GM21717 (cell line): Measurements from ENCODE around the gene DHX8.
A peak's percentile ranks its signal among the peaks of the same experiment; 100 is the strongest.

Experiments used
- ATAC-seq: cut with Tn5 transposase; IDR thresholded peaks from one replicate; pipeline ENCODE4 v1.9.1; 2021; ENCODE audit warnings: mild to moderate bottlenecking, moderate library complexity; ENCODE audit not compliant: unreplicated experiment

DHX8 gene

DNA sequence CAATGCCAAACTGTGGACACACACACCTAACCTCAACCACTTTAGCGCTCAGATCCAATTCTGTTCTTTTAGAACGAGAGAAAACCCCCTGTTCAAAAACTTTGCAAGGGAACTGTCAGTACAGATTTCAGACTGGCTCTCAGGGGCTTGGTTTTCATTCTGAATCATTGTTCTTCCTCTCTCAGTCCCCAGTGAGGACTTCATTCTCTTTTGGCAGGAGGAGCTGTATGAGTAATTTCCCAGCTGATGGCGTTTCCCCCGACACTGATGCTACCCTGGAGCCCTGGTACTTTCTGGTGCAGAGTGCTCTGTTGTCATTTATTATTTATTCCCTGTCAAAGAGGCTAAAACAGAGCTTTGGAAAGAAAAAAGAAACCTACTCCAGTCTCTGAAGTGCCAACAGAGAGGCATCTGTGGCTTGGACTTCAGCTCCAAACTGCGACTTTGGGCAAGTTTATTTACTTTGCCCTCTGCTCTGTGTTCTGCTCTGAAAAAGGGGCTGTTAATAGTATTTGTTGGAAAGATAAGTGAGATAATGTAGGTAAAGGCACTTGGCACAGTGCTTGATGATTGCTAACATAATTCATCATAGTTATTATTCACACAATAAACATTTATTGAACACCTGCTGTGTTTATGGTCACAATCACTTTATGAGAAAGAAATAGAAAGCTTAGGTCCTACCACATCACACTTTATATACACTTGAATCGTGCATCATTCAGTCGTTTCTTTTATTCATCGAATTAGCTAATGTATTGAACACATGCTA is 34.0 kb downstream of the DHX8 start:
- ATAC-seq, result peak; percentile 61

GRCh38 chr17:43521389-43521788 is 37.6 kb downstream of the DHX8 start:
- ATAC-seq, result no peak

DNA sequence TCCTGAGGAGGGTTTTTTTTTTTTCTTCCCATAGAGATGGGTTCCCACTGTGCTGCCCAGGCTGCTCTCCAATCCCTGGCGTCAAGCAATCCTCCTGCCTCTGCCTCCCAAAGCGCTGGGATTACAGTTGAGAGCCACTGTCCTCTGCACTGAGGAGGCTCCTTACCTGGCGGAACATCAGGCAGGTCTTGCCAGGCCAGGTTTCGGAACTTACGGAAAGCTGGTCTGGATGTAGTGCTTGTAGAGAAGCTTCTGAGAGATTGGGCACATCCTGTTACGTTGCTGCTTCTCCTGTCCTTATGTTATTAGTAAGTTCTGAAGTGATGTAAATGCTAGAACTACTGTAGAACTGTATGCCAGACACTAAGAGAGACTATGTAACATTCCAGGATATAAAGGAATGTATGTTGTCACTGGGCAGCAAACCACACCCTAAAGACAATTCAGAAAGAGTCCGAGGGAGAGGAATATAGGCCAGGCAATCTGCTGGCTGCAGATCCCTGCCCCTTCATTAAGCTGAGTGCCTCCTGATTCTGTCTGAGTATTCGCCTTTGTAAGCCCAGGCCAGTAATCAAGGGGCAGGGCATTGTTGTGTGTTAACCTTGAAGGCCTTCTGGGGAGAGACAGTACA is 41.3 kb downstream of the DHX8 start:
- ATAC-seq, result no peak

DNA sequence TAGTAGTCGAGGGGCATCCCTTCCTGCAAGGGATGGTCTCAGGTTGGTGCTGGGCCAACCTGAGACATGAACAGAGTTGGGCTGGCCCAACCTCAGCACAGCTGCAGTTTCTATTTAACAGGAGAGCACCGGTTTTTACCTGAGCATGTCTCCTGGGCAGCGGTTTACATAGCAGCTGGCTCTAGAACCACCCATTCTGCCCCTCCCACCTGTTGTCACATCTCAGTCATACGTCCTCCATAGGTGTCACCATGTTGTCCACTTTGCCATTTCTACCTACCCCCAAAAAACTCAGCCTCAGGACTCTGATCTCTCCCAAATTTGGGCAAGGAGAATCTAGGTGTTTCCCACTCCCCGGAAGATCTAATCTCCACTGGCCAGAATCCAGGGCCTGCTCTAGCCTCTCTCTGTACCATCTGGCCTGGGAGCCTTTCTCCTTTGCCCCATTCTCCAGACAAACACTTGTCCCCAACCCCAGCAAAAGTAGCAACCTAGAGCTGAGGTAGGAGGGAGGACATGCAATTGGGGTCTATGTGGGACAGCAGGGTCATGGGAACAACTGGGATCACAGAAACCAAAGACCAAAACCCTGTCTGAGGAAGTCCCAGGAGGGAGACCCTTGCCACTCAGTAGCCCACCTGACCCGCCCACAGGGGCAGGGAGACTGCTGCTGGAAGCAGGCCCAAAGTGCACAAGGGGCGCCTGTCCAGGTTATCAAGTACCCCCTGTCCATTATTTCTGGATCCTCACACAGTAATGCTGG is 43.3 kb downstream of the DHX8 start:
- no peak for ATAC-seq

DNA sequence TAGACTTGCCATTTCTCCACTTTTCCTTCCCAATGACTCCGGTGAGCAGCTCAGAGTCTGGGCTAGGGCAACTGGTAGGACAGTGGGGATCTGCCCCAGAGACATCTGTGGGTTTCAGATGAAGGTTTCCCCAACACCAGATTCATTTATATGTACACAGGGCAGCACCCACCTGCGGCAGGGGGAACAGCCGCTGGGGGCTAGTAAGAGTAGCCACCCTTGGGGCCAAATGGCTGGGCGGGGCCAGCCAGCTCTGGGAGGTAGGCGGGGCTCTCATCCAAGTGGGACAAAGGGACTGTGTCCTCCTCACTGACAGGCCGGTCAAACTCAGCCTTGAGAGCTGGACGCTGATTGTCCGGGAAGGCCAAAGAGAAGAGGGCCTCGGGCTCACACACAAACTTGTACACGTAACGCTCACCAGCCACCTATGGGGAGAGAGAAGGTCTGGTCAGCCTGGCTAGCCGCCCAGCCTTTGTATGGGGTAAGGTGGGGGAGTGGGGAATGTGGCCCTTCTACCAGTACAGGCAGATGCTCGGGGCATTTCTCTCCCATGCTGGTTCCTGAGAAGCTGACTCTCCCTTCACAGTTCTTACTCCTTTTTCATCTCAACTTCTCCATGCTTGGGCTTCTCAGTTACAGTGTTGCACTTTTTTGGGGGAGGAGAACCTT is 44.7 kb downstream of the DHX8 start:
- ATAC-seq, result no peak

GRCh38 chr17:43528988-43529814 is 45.4 kb downstream of the DHX8 start:
- ATAC-seq, result no peak

DNA sequence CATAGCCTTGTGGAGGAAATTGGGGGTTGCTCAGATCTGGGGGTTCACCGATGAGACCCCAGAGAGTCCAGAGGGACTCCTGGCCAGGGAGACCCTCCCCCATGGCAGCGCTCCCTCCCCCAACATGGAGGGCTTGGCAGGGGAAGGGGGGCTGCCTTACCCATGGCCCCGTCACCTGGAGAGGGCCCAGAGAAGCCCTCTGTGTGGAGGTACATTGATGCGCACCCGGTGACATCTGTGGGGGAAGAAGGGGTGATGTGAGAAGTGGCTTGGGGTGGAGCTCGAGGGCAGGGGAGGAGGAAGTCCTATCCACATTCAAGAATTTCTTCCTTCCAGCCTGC is 46.1 kb downstream of the DHX8 start:
- no peak for ATAC-seq

- ATAC-seq, result no peak
Observed at GRCh38 chr17:43530288-43531081, 46.7 kb downstream of the DHX8 start.

DNA sequence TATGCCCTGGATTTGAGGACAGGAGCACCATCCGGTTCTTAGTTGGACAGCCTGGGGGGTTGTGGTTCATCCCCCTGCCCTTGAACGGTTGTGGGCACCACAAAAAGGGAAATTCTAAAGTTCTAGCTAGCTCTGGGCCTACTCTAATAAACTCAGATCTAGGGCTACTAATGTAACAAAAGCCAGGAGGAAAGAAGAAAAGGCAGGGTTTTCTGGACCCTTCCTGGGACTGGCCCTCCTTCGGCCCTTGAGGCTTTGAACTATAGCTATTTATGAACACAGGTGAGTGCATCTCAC is 47.3 kb downstream of the DHX8 start:
- ATAC-seq, result no peak

GRCh38 chr17:43531955-43532354 is 48.2 kb downstream of the DHX8 start:
- no peak for ATAC-seq

DNA sequence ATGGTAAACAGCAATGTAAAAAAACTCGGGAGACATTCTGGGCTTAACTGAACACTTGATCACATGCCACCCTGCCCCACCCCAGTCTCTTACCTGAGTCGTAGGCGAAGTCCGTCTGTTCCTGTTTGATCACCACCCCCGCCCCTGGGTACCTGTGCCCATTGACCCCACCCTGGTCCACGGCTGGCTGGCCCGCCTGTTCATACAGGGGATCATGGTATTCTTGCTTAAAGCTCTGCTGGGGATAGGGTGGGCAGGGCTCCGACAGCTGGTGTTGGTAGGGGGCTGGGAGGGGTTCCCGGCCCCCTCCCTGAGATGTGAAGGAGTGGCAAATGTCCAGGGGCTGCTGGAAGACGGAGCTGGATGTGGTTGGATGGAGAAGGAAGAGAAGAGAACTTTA is 48.8 kb downstream of the DHX8 start:
- ATAC-seq, result no peak

DNA sequence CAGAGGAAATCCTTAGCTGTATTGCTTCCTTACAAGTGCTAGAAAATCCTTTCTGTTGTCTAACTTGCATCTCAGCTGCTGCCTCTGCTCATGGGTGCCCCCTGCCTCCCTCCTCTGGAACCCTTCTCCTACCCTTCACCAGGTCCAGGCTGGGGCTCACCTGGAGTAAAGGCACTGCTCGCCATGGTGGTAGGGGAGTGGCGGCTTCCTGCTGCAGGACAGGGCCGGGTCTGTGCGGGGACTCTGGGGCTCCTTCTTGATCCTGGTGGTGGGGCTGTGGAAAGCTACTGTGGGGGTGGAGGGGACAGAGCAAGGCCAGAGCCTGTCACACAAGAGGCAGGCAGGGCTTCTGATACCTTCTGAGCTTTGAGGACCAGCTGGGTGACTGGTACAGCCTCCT is 49.9 kb downstream of the DHX8 start:
- ATAC-seq, result no peak

DNA sequence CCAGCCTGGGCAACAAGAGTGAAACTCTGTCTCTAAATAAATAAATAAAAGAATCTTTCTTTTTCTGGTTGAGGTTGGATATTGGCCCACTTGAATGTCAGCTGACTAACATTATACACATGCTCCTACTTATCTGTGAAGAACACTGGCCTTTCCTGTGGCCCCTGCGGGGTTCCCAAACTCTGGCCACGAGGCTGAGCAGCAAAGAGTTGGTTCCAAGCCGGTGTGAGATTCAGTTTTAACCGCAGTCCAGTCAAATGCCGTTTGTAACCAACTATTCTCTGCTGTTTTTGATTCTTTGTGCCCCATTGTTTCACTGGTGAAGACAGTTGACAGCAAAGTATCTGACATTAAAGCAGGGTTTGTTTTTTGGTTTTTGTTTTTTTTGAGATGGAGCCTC is 51.1 kb downstream of the DHX8 start:
- no peak for ATAC-seq

DNA sequence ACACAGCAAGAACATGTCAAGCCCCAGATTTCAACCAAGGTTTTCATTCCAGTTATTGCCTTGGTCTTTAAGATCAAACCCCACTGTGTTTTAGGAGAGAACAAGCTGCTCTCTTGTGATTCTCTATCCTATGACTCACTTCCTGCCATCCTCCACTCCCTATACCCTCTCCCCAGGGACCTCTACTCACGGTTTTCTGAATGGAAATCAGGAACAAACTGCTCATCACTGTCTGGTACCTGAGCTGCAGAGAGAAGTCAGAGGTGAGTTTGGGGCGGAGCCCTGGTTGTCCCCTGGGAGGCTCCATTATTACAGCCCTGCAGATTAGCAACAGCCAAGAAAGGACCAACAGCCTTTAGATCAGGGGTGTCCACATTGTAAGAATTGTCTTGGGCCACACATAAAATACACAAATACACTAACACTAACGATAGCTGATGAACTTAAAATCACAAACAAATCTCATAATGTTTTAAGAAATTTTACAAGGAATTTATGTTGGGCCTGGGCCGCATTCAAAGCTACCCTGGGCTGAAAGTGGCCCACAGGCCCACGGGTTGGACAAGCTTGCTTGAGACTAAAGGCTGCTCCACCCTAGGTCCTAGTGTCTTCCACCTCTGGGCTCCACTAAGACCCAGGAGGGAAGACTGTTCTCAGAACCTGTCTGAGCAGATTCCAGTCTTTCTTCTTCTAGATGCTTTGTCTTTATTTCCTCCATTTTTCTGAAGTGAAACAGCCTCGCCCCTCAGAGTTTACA is 52.6 kb downstream of the DHX8 start:
- no peak for ATAC-seq

DNA sequence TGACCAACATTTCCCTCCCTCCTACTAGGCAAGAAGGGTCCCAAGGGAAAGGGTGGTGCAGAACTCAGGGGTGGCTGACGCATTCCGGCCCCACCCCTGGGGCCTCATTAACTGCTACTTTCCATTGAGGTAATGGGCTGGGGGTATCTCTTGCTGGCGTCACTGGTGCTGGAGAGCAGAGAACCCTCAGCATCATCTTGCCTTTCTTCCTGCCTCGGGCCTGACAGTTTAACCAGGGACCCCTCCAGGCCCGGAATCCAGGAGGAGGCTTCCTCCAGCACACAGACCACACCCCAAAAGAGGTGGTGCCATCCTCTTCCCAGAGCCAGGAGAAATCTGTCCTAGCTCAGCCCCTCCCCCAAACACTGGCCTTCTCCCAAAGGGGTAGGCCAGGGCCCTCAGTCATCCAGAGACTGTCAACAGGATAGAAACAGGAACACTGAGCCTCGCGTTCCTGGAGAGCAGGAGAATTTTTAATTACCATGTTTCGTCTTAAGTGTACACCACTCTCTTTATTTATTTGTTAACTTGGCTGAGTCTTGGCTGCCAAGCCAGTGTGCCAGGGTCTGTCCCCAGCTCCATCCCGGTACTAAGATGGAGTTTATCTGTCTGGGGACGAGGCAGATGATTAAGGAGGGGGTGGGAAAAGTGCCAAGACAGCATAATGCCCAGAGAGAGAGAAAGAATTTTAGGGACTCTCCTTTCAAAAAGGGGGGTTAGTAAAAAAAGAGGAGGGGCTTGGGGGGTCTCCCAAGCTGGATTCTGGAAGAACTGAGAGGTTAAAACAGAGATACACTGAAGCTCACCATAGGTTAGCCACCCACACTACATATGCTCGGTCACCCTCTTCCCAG is 57.3 kb downstream of the DHX8 start:
- ATAC-seq, result no peak

DNA sequence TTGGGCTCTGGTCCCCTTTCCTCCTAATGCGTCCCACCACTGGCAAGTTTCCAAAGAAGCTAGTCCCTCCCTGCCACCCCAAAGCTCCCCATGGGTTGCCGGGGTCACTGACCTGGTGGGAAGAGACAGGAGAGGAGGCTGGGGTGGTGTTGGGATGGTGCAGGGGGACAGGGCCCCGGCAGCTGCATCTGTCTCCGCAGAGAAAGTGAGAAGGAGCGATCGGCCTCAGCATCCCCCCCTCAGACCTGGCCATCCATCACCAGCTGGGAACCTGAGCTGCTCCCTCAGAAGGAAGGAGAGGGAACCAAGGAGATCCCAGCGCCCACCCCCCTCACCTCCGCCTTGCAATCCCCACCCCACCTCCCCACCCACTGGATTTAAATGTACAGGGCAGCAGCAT is 59.1 kb downstream of the DHX8 start:
- no peak for ATAC-seq

GRCh38 chr17:43543300-43543699 is 59.5 kb downstream of the DHX8 start:
- no peak for ATAC-seq

DNA sequence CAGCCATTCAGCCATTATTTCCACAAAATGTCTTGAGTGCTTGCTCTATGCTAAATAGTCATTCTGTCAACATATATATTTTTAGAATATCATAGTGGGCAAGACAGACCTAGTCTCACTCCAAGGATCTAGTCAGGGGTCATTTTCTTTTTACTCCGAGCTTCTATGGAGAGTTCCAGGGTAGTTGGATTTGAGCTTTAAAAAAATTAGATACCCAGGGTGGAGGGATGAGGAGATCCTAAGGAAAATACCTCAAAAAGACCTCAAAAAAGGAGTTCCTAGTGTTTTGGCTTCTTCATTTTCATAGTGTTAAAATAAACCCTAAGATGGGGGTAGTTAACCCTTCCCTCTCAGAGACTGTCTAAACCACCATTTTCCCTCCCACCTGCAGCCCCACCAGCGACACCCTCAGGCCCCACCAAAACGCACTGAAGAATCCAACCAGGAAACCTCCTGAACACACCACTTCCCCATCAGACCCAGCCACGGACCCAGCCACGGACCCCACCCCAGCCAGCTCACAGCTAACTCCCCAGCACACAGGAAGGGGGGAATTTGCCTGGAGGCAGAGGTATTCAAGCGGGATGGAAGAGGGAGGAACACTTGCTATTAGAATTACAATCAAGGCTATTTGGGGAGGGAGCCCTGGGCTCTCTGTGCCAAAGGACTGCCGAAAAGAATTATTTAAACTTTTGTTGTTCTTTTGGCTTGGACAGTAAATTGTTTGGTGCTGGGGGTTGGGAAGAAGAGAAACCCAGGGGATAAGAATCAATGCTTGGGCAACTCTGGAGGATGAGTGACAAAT is 60.2 kb downstream of the DHX8 start:
- ATAC-seq, result no peak
